Stimulated activated naive CD8-positive, alpha-beta T cell treated with anti-CD3 and anti-CD28 coated beads, Interleukin-15, Interleukin-2, amounts not matched to agents 100 U/mL and 50 U/mL, for 24 hours (primary cell): ENCODE measurements around the gene HS1BP3.

Experiments used
- ATAC-seq: fragments of 150-1000 bp; cut with Tn5 transposase; one replicate; pipeline ENCODE4 v1.10.0; 2021
- DNase-seq: peaks from one replicate; pipeline ENCODE4 v3.0.0; 2021

The HS1BP3 gene

GRCh38 chr2:20600756-20601325 lies 50.1 kb downstream of the HS1BP3 start:
- DNase-seq (no peak), ATAC-seq (no peak)

DNA sequence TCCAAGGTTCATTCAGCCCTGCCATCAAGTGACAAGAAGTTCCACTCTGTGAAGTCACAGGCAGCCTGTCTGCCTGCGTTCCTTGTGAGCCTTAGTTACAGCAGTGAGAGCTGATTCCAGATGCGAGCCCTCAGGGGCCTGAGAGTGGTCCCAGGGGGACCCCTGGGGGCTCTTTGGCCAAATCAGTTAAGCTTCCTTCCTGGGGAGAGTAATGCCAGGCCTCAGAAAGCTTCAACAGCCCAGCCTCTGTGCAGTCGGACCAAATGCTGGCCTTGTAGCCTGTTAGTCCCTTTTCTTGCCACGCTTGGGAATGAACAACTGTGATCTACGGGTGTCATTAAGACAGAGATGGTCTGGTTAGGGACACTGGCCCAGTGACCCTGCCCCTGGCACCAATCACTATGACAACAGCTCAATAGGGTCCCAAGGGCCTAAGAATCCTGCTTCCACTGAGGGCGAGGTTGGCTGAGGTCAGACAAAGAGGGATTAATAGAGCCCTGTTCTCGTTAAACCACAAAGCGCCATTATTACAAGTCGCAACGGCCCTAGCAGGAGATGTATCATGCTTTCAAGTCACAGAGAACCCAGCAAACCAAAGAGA lies 50.9 kb downstream of the HS1BP3 start:
- DNase-seq (no peak), ATAC-seq (no peak)

GRCh38 chr2:20599001-20599600 lies 51.8 kb downstream of the HS1BP3 start:
- ATAC-seq: no peak
- no peak for DNase-seq

- DNase-seq (no peak), ATAC-seq (no peak)
Observed at GRCh38 chr2:20597860-20598183, 53.1 kb downstream of the HS1BP3 start.

- no peak for DNase-seq
- no peak for ATAC-seq
Observed at GRCh38 chr2:20596973-20597859, 53.7 kb downstream of the HS1BP3 start.

DNA sequence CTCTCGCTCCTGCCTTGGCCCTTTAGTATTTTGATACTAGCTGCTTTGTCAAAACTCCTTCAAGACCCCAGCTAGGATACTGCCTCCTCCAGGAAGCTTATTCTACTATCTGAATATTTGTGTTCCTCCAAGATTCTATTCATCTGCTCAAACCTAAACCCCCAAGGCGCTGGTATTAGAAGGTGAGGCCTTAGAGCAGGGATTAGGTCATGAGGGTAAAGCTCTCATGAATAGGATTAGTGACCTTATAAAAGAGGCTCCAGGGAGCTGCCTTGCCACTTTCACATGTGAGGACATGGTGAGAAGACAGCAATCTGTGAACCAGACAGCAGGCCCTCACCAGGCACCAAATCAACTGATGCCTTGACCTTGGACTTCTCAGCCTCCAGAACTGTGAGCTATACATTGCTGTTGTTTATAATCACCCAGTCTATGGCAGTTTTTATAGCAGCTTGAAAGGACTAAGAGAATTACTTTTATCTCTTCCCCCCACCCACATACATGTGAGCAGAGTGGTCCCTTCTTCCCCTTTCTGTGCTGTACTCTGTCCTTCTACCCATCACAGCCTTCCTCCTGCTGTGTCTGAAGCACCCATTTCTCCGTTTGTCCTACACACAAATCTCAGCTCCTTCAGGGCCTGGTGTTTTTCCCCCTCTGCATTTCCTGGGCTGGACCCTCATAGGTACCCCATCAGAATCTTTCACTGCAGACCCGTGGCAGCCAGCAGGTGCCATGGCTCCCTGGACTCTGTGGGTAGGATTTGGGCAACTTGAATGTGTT lies 54.5 kb downstream of the HS1BP3 start:
- ATAC-seq: no peak

GRCh38 chr2:20595439-20596192 lies 55.3 kb downstream of the HS1BP3 start:
- peak; percentile 19 for DNase-seq
- peak; percentile 81 for ATAC-seq

More for the DNA sequence above, 54.5 kb downstream of the HS1BP3 start:
- no peak for DNase-seq

DNA sequence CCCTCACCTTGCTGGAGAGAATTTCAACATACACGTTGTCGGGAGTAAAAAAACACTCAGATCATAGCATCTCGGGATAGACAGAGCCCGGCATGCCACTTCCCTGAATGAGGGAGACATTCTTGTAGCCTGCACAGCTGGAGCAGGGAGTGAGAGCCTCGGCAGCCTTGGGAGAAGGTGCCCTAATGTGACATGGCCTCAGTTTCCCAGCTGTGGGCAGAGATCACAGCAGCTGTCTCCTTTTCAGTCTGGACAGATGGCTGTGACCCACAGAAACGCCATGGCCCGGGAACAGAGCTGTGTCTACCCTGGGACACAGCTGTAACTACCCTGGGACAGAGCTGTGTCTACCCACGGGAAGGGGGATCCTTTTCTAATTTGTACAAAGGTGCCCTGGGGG lies 55.9 kb downstream of the HS1BP3 start:
- ATAC-seq (no peak), DNase-seq (no peak)

- DNase-seq (no peak), ATAC-seq (no peak)
Observed at GRCh38 chr2:20594048-20594750, 56.7 kb downstream of the HS1BP3 start.

DNA sequence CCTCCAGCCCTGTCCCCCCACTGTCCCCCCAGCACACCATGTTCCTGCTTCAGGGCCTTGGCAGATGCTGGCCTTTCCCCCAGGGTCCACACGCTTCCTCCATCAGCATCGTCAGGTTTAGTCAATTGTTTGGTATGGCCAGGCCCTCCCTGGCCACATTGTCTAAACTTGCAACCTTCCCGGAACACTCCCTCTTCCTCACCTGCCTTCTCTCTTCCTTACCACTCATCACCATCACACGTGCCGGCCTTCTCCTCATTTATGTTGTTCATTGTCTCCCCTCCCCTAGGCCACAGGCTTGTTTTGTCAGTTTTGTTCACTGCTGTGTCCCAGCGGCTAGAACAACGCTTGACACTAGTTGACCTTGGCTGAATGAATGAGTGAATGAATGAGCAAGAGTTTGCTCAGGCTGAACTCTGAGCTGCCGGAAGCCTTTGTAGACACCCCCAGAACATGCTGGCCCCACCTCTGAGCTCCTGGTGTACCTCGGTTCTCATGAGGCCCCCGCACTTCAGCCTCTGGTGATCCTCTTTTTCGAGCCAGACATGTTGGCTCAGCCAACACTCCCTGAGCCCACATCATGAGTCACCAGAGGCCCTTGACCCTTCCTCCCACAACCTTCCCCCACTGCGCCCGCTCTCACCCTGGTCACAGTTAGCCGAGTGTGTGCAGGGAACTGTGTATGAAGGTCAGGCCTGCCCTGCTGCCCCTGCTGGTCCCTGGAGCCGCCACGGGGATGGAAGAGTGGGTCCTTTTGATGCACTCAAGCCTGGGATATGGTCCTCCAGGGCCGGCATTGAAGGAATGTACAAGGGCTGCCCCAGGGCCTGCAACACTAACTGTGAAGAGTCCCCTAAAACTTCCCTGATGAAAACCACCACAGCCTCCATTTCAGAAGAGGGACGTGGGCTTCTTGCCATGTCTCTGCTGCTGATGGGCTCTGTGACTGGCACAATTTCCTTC lies 57.5 kb downstream of the HS1BP3 start:
- DNase-seq (no peak), ATAC-seq (no peak)

- no peak for ATAC-seq
- no peak for DNase-seq
Observed at GRCh38 chr2:20592106-20593071, 58.5 kb downstream of the HS1BP3 start.

GRCh38 chr2:20590704-20591515 lies 60.0 kb downstream of the HS1BP3 start:
- ATAC-seq (no peak), DNase-seq (no peak)

DNA sequence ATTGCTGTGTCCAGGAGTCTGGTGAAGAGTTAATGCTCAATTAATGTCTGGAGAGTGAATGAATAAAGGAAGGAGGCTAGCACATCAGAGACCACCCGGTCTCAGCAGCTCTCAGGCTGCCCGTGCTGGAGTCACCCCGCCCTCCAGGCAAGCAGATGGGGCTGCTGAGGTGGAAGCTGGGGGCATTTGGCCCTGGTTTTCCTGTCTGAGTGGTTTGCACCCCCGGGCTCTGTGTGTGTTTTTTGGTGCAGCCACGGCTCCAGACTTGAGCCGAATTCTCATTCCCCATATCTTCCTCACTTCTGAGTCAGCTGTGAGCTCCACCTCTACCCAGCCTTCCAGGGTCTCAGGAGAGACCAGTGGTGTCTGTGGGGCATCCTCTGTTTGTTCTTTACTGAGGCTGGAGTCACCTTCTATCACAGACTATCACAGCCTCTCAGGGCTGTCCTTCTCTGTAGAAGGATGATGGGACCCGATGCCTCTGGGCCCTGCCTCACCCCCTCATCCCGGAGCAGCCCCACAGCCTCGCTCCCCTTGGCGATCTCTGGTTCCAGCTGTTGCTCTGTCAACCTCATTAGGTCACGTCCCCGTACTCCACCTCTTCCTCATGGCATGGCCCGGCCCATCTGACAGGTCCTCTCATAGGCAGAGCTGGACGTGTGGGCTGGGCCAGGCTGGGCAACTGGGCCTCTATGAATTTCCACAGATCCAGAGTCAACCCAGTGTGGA lies 60.8 kb downstream of the HS1BP3 start:
- ATAC-seq (no peak), DNase-seq (no peak)

DNA sequence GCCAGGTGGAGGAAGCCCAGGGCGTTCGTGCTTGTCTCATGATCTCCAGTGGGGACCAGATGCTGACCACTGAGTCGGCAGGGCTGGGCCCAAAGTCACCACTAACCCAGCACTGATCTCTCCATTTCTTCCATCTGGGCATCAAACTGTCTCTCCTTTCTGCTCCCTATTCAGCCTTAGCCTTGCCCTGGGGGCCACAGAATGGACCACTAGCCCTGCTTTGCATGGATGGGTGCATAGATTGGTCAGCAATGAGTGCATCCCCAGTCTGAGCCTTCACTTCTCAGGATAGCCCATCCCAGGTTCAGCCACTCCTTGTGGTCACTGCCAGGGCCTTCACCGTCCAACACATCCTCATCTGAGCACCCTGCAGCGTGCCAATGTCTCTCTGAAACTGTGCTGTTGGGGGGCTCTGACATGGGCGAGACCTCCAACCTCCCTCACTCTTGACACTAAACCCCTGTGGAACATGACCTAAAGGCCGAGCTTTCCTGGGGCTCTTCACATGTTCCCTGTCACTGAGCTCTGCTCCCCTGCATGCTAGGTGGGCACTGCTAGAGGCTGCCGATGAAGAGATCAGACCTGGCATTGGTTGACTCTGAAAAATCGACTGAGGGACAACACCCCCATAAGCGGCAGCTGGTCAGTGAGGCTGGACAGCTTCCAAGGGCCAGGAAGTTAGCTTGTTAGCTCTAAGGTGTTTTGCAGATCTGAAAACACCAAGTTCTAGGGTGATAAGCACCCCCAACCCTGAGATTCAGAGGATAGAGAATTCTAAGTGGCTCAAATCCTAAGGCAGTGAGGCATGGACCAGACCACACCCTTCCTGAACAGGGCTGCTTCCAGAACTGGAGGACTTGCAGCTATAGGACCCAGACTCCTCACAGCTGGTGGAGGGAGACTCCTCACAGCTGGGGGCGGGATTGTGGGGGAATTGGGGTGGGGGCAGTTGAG lies 61.7 kb downstream of the HS1BP3 start:
- ATAC-seq (no peak), DNase-seq (no peak)

GRCh38 chr2:20585710-20586594 lies 64.9 kb downstream of the HS1BP3 start:
- ATAC-seq (no peak), DNase-seq (no peak)
